Measurements from ENCODE around the gene PRKCQ.

Gene PRKCQ

GRCh38 chr10:6503171-6503570 lies 76.9 kb downstream of the PRKCQ start:
- no peaks in the 10 kb centered on the region for H4K20me1 ChIP-seq
- no peak overlapping the region for H3K9ac ChIP-seq
- H3K4me1 ChIP-seq = peaks cover 12 to 18% (median 13%) of the 10 kb centered on the region in 10 experiments
- no peaks in the 10 kb centered on the region for H3K27me3 ChIP-seq
- peaks cover 0 to 15% (median 0%) of the 10 kb centered on the region in 11 experiments; a peak in 4 of 22 replicates for H3K9me3 ChIP-seq (replicated peaks in 1 of 11)
- no peak overlapping the region for H3K4me2 ChIP-seq
- H3K27ac ChIP-seq = no peak overlapping the region
- TF ChIP-seq Cebpa-rat (IDR thresholded peaks at IDR 0.05) = no peak
- peaks cover 0 to 19% (median 0%) of the 10 kb centered on the region in 11 experiments; a peak in 6 of 22 replicates for H3K36me3 ChIP-seq
- no peak overlapping the region for H3K4me3 ChIP-seq

- Histone ChIP-seq H4K20me1 (no peaks in the 10 kb centered on the region), H3K27me3 (no peaks in the 10 kb centered on the region), H3K9ac (no peak overlapping the region), H3K4me1 (peaks cover 23 to 30% (median 25%) of the 10 kb centered on the region in 10 experiments), H3K9me3 (replicated peaks in 1 of 11) (peaks cover 0 to 15% (median 0%) of the 10 kb centered on the region in 11 experiments; a peak in 4 of 22 replicates), H3K27ac (no peak overlapping the region), H3K4me3 (no peak overlapping the region), H3K4me2 (no peak overlapping the region), H3K36me3 (peaks cover 0 to 12% (median 0%) of the 10 kb centered on the region in 11 experiments; a peak in 6 of 22 replicates)
- no peak for TF ChIP-seq Cebpa-rat (IDR thresholded peaks at IDR 0.05)
Observed at GRCh38 chr10:6501931-6502330, 78.1 kb downstream of the PRKCQ start.

GRCh38 chr10:6499974-6500373 lies 80.1 kb downstream of the PRKCQ start:
- H3K4me3 ChIP-seq = no peak overlapping the region
- TF ChIP-seq Cebpa-rat (IDR thresholded peaks at IDR 0.05) = no peak

GRCh38 chr10:6498771-6499170 lies 81.3 kb downstream of the PRKCQ start:
- Histone ChIP-seq H3K9me3 (replicated peaks in 1 of 11) (peaks cover 0 to 11% (median 0%) of the 10 kb centered on the region in 11 experiments; a peak in 3 of 22 replicates), H3K4me1 (peaks cover 41 to 57% (median 47%) of the 10 kb centered on the region in 10 experiments), H3K36me3 (peaks cover 0 to 7% (median 0%) of the 10 kb centered on the region in 11 experiments; a peak in 6 of 22 replicates), H3K27me3 (no peaks in the 10 kb centered on the region), H3K4me2 (peak overlapping the region; percentile 65 to 89 (median 72)), H3K27ac (peak overlapping the region in 9 of 11 experiments; percentile 21 to 81 (median 64); a peak in 18 of 22 replicates), H3K4me3 (peak overlapping the region in 1 of 10 experiments; percentile 42; a peak in 2 of 20 replicates), H3K9ac (peak overlapping the region in 7 of 11 experiments; percentile 10 to 57 (median 31); a peak in 10 of 22 replicates), H4K20me1 (no peaks in the 10 kb centered on the region)
- no peak for TF ChIP-seq Cebpa-rat (IDR thresholded peaks at IDR 0.05)

More at GRCh38 chr10:6499974-6500373, 80.1 kb downstream of the PRKCQ start:
- Histone ChIP-seq H3K9ac (no peak overlapping the region), H3K27me3 (no peaks in the 10 kb centered on the region), H3K4me1 (peaks cover 32 to 45% (median 38%) of the 10 kb centered on the region in 10 experiments), H4K20me1 (no peaks in the 10 kb centered on the region), H3K4me2 (no peak overlapping the region), H3K9me3 (replicated peaks in 1 of 11) (peaks cover 0 to 15% (median 0%) of the 10 kb centered on the region in 11 experiments; a peak in 4 of 22 replicates), H3K36me3 (peaks cover 0 to 12% (median 0%) of the 10 kb centered on the region in 11 experiments; a peak in 6 of 22 replicates), H3K27ac (peak overlapping the region in 2 of 11 experiments; percentile 17 to 26; a peak in 2 of 22 replicates)

- Histone ChIP-seq H3K27me3 (no peaks in the 10 kb centered on the region), H3K4me2 (peak overlapping the region; percentile 65 to 89 (median 72); a peak in 21 of 22 replicates), H3K36me3 (peaks cover 0 to 9% (median 0%) of the 10 kb centered on the region in 11 experiments; a peak in 7 of 22 replicates), H3K4me1 (peaks cover 41 to 69% (median 53%) of the 10 kb centered on the region in 10 experiments), H3K9me3 (replicated peaks in 1 of 11) (peaks cover 0 to 11% (median 0%) of the 10 kb centered on the region in 11 experiments; a peak in 3 of 22 replicates), H3K9ac (peak overlapping the region in 4 of 11 experiments; percentile 13 to 55 (median 29); a peak in 4 of 22 replicates), H3K27ac (peak overlapping the region in 7 of 11 experiments; percentile 64 to 81 (median 71); a peak in 13 of 22 replicates), H3K4me3 (no peak overlapping the region; a peak in 1 of 20 replicates), H4K20me1 (no peaks in the 10 kb centered on the region)
- no peak for TF ChIP-seq Cebpa-rat (IDR thresholded peaks at IDR 0.05)
Observed at GRCh38 chr10:6497620-6498019, 82.5 kb downstream of the PRKCQ start.

- no peak for TF ChIP-seq Cebpa-rat (IDR thresholded peaks at IDR 0.05)
- peak overlapping the region; percentile 64 to 85 (median 76) for H3K4me2 ChIP-seq
- no peaks in the 10 kb centered on the region for H4K20me1 ChIP-seq
- no peaks in the 10 kb centered on the region for H3K27me3 ChIP-seq
- peaks cover 0 to 11% (median 0%) of the 10 kb centered on the region in 11 experiments; a peak in 3 of 22 replicates for H3K9me3 ChIP-seq (replicated peaks in 1 of 11)
- peak overlapping the region in 6 of 11 experiments; percentile 5 to 44 (median 26); a peak in 7 of 22 replicates for H3K9ac ChIP-seq
- peaks cover 41 to 79% (median 55%) of the 10 kb centered on the region in 10 experiments for H3K4me1 ChIP-seq
- H3K36me3 ChIP-seq = peaks cover 0 to 25% (median 10%) of the 10 kb centered on the region in 11 experiments; a peak in 10 of 22 replicates
- peak overlapping the region in 6 of 10 experiments; percentile 12 to 52 (median 26); a peak in 6 of 20 replicates for H3K4me3 ChIP-seq
- peak overlapping the region in 8 of 11 experiments; percentile 25 to 62 (median 54); a peak in 15 of 22 replicates for H3K27ac ChIP-seq
Observed at GRCh38 chr10:6494936-6495592, 85.0 kb downstream of the PRKCQ start.

- TF ChIP-seq Cebpa-rat (IDR thresholded peaks at IDR 0.05) = no peak
- no peaks in the 10 kb centered on the region for H4K20me1 ChIP-seq
- H3K4me2 ChIP-seq = peak overlapping the region; percentile 64 to 85 (median 76); a peak in 20 of 22 replicates
- no peak overlapping the region for H3K4me3 ChIP-seq
- H3K27ac ChIP-seq = peak overlapping the region in 3 of 11 experiments; percentile 52 to 62 (median 62); a peak in 3 of 22 replicates
- H3K4me1 ChIP-seq = peaks cover 41 to 74% (median 55%) of the 10 kb centered on the region in 10 experiments
- H3K9ac ChIP-seq = no peak overlapping the region
- no peaks in the 10 kb centered on the region for H3K27me3 ChIP-seq
- peaks cover 0 to 31% (median 14%) of the 10 kb centered on the region in 11 experiments; a peak in 11 of 22 replicates for H3K36me3 ChIP-seq
- H3K9me3 ChIP-seq (replicated peaks in 1 of 11) = peaks cover 0 to 7% (median 0%) of the 10 kb centered on the region in 11 experiments; a peak in 2 of 22 replicates
Observed at GRCh38 chr10:6494442-6494819, 85.6 kb downstream of the PRKCQ start.

GRCh38 chr10:6493521-6494441 lies 86.3 kb downstream of the PRKCQ start:
- no peak overlapping the region for H3K9ac ChIP-seq
- peaks cover 0 to 36% (median 15%) of the 10 kb centered on the region in 11 experiments; a peak in 11 of 22 replicates for H3K36me3 ChIP-seq
- H4K20me1 ChIP-seq = no peaks in the 10 kb centered on the region
- no peaks in the 10 kb centered on the region for H3K27me3 ChIP-seq
- 0 out of 22 replicates have a peak, but pooled peaks cover 0 to under 1% (median 0%) of the 10 kb centered on the region in 11 experiments for H3K9me3 ChIP-seq (replicated peaks in 1 of 11)
- peak overlapping the region in 4 of 11 experiments; percentile 10 to 62 (median 28); a peak in 2 of 22 replicates for H3K27ac ChIP-seq
- TF ChIP-seq Cebpa-rat (IDR thresholded peaks at IDR 0.05) = no peak
- peaks cover 35 to 67% (median 49%) of the 10 kb centered on the region in 10 experiments for H3K4me1 ChIP-seq
- H3K4me2 ChIP-seq = peak overlapping the region in 8 of 11 experiments; percentile 17 to 85 (median 60); a peak in 14 of 22 replicates
- no peak overlapping the region for H3K4me3 ChIP-seq

All from BLaER1 treated with 17β-estradiol and CSF1 and Interleukin-3, amounts not matched to agents 10 nM and 100 nM (cell line).